ENCODE data around the gene ZNF837. TPM values are rescaled to one million over a fixed set of nuclear protein-coding genes. Genes with fewer than 3 reads are reported as not detected.
A peak's percentile ranks its signal among the peaks of the same experiment; 100 is the strongest.
"Not testable (repeated sequence)": the region's sequence is repeated elsewhere in the genome, so short reads cannot be mapped to it uniquely, and the experiment has no call there.

ZNF837 gene
- total RNA-seq, 1 donor from 2014 or later: 1.5 TPM

DNA sequence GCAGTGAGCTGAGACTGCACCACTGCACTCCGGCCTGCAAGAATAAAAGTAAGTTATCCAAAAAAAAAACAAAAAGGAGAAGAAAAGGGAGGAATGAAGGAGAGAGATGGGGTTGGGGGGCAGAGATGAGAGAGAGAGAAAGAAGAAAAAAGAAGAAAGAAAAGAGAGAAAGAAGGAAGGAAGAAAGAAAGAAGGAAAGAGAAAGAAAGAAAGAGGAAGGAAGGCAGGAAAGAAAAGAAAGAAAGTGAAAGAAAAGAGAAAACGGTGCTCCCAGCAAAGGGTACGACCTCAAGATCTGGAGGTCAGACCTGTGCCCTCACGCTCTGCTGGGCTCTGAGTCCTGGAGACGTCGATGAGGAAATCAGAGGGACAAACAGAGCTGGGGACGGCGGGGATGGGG lies 31.2 kb downstream of the ZNF837 start:
- intact Hi-C loops (cut with micrococcal nuclease): loop anchor here (5.0 kb wide), 1 partner anchor 42 kb away; the partner anchor contains the start of gene ERVK3-1
- peaks cover 24% of the 10 kb centered on the region for H3K36me3 Mint-ChIP-seq (ENCODE audit: low read depth)
- H3K4me1 Mint-ChIP-seq (ENCODE audit: low read depth): peaks cover 15% of the 10 kb centered on the region
- no peak overlapping the region for H3K4me3 Mint-ChIP-seq (ENCODE audit: low read depth)
- H3K27ac Mint-ChIP-seq: no peak overlapping the region
- no peaks in the 10 kb centered on the region for H3K27me3 Mint-ChIP-seq (ENCODE audit: low read depth)
- no peaks in the 10 kb centered on the region for H3K9me3 Mint-ChIP-seq
- DNase-seq (ENCODE audit: low spot score): no peak

DNA sequence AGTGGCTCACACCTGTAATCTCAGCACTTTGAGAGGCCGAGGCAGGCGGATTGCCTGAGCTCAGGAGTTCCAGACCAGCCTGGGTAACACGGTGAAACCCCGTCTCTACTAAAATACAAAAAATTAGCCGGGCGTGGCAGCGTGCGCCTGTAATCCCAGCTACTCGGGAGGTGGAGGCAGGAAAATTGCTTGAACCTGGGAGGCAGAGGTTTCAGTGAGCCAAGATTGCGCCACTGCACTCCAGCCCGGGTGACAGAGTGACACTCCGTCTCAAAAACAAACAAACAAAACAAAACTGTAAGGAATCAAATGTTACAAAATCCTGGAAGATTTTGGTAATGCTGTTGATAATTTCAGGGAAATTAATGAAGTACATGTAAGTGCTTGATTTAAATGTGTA lies 32.8 kb downstream of the ZNF837 start:
- Mint-ChIP-seq H3K4me1 (ENCODE audit: low read depth) (peaks cover 15% of the 10 kb centered on the region), H3K4me3 (ENCODE audit: low read depth) (peak overlapping the region; percentile 95), H3K36me3 (ENCODE audit: low read depth) (peaks cover 24% of the 10 kb centered on the region)
- intact Hi-C loops (cut with micrococcal nuclease): loop anchor here (5.0 kb wide), 1 partner anchor 41 kb away; the partner anchor contains the start of gene ERVK3-1
- H3K9me3 Mint-ChIP-seq; DNase-seq (ENCODE audit: low spot score); H3K27me3 Mint-ChIP-seq (ENCODE audit: low read depth); H3K27ac Mint-ChIP-seq: not testable (repeated sequence)

DNA sequence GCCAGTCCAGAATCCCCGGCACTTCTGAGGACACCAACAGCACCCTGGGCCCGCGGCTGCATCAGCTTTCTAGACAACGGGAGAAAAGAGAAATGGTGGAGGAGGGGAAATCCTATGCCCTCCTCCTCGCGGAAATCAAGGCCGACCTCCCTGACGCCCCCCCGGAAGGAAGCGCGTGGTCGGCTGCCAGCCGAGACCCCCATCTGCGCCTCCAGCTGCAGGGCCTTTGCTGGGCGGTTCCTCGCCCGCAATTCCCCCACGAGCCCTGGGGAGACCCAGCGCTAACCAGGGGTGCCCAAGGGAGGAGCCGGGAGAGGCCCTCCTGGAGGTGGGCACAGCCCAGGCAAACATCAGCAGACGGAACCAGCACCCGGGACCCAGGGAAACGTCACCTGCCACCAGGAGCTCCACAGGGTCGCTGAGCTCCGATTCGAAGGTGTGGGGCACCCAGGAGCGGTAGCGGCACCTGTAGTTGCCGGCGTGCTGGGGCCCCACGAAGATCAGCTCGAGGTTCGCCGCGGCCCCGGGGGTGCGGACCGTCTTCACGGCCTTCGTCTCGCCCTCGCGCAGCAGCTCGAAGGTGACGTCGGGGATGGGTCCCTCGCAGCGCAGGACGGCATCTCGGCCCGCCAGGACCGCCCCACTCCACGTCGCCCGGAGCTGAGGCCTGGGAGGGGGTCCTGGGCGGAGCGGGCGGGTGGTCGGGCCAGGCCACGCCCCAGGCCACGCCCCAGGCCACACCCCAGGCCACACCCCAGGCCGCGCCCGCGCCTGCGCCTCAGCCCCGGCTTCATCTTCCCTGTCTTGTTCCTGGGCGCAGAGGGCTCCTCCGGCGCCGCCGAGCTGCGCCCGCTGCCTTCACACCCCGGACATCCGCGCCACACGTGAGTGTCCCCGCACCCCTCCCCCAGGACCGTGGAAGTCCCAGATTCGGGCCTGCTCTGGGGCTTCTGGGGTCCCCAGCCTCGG lies 33.6 kb downstream of the ZNF837 start:
- Mint-ChIP-seq H3K36me3 (ENCODE audit: low read depth) (peaks cover 25% of the 10 kb centered on the region), H3K4me1 (ENCODE audit: low read depth) (peaks cover 15% of the 10 kb centered on the region), H3K4me3 (ENCODE audit: low read depth) (peak overlapping the region; percentile 95), H3K27me3 (ENCODE audit: low read depth) (no peaks in the 10 kb centered on the region), H3K27ac (peak overlapping the region; percentile 71), H3K9me3 (no peaks in the 10 kb centered on the region)
- DNase-seq (ENCODE audit: low spot score): peak; percentile 60
- intact Hi-C loops (cut with micrococcal nuclease): loop anchor here (1.0 to 5.0 kb wide), 2 partner anchors 20 to 40 kb away; partner anchors contain the start of gene ERVK3-1

DNA sequence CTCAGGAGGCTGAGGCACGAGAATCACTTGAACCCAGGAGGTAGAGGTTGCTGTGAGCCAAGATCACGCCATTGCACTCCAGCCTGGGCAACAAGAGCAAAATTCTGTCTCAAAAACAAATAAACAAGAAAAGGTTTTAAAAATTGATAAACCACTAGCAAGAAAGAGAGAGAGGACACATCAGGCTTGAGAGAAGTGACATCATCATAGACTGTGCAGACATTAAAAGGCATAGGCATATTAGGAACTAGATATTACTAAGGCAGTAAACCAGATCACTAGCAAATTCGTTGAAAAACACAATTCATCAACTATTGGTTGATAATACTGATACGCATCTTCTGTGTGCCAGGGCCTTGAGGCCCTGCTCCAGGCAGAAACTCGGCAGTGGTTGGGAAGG lies 35.3 kb downstream of the ZNF837 start:
- intact Hi-C loops (cut with micrococcal nuclease): loop anchor here (5.0 kb wide), 1 partner anchor 38 kb away; the partner anchor contains the start of gene ERVK3-1
- peak overlapping the region; percentile 79 for H3K4me3 Mint-ChIP-seq (ENCODE audit: low read depth)
- no peak overlapping the region for H3K27ac Mint-ChIP-seq
- no peaks in the 10 kb centered on the region for H3K9me3 Mint-ChIP-seq
- DNase-seq (ENCODE audit: low spot score): no peak
- no peaks in the 10 kb centered on the region for H3K27me3 Mint-ChIP-seq (ENCODE audit: low read depth)
- H3K4me1 Mint-ChIP-seq (ENCODE audit: low read depth): peaks cover 15% of the 10 kb centered on the region
- peaks cover 29% of the 10 kb centered on the region for H3K36me3 Mint-ChIP-seq (ENCODE audit: low read depth)

DNA sequence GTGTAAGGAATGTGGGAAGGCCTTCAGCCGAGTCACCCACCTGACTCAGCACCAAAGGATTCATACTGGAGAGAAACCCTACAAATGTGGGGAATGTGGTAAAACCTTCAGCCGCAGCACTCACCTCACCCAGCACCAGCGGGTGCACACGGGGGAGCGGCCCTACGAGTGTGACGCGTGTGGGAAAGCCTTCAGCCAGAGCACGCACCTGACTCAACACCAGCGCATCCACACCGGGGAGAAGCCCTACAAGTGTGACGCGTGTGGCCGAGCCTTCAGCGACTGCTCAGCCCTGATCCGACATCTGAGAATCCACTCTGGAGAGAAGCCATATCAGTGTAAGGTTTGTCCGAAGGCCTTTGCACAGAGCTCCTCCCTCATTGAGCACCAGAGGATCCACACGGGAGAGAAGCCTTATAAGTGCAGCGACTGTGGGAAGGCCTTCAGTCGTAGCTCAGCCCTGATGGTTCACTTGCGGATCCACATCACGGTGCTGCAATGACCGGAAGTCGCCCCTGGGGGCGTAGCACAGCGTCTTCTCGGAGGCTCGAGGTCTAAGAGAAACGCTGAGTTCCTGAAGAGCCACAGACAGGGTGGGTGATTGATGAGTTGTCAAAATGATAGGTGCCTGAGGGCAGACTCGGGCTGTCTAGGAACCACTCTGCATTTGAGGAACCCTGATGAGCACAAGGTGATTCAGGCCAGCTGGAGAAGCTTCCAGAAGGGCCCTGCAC lies 41.8 kb downstream of the ZNF837 start:
- intact Hi-C loops (cut with micrococcal nuclease): no loop called here
- H3K27me3 Mint-ChIP-seq (ENCODE audit: low read depth): no peaks in the 10 kb centered on the region
- H3K36me3 Mint-ChIP-seq (ENCODE audit: low read depth): peaks cover 68% of the 10 kb centered on the region
- H3K9me3 Mint-ChIP-seq: peaks cover 11% of the 10 kb centered on the region
- H3K27ac Mint-ChIP-seq: no peak overlapping the region
- DNase-seq (ENCODE audit: low spot score): no peak
- no peak overlapping the region for H3K4me3 Mint-ChIP-seq (ENCODE audit: low read depth)
- H3K4me1 Mint-ChIP-seq (ENCODE audit: low read depth): no peaks in the 10 kb centered on the region

DNA sequence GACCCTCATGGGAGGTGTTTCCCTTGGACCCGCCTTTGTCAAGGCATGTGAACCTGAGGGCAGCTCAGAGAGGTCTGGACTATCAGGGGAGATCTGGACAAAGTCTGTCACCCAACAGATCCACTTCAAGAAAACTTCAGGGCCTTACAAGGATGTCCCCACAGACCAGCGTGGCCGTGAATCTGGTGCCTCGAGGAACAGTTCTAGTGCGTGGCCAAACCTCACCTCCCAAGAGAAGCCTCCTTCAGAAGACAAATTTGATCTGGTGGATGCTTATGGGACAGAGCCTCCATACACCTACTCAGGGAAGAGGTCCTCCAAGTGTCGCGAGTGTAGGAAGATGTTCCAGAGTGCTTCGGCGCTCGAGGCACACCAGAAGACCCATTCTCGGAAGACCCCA lies 42.5 kb downstream of the ZNF837 start:
- H3K4me3 Mint-ChIP-seq (ENCODE audit: low read depth): no peak overlapping the region
- no peak for DNase-seq (ENCODE audit: low spot score)
- no peak overlapping the region for H3K27ac Mint-ChIP-seq
- peaks cover 70% of the 10 kb centered on the region for H3K36me3 Mint-ChIP-seq (ENCODE audit: low read depth)
- H3K4me1 Mint-ChIP-seq (ENCODE audit: low read depth): no peaks in the 10 kb centered on the region
- intact Hi-C loops (cut with micrococcal nuclease): no loop called here
- peaks cover 11% of the 10 kb centered on the region for H3K9me3 Mint-ChIP-seq
- no peaks in the 10 kb centered on the region for H3K27me3 Mint-ChIP-seq (ENCODE audit: low read depth)

DNA sequence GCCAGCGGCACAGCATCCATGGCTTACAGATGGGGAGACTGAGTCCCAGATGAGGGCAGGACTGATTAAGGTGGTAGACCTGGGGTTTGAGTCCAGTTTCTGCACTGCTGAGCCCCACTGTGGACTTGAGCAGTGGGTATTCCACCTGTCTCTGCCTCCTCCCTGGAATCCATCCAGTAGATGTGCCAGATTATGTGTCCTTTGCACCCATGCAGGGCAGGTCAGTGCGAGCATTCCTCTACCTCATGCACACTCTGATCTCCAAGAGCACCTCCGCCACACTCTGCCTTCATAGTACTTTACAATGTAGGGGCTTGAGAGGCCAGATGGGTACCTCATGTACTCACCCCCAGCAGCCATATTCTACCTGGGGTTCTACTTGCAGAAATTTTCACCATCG lies 44.0 kb downstream of the ZNF837 start:
- no peak for DNase-seq (ENCODE audit: low spot score)
- H3K9me3 Mint-ChIP-seq: peaks cover 11% of the 10 kb centered on the region
- no peak overlapping the region for H3K27ac Mint-ChIP-seq
- intact Hi-C loops (cut with micrococcal nuclease): no loop called here
- no peaks in the 10 kb centered on the region for H3K4me1 Mint-ChIP-seq (ENCODE audit: low read depth)
- no peak overlapping the region for H3K4me3 Mint-ChIP-seq (ENCODE audit: low read depth)
- peaks cover 64% of the 10 kb centered on the region for H3K36me3 Mint-ChIP-seq (ENCODE audit: low read depth)
- no peaks in the 10 kb centered on the region for H3K27me3 Mint-ChIP-seq (ENCODE audit: low read depth)

DNA sequence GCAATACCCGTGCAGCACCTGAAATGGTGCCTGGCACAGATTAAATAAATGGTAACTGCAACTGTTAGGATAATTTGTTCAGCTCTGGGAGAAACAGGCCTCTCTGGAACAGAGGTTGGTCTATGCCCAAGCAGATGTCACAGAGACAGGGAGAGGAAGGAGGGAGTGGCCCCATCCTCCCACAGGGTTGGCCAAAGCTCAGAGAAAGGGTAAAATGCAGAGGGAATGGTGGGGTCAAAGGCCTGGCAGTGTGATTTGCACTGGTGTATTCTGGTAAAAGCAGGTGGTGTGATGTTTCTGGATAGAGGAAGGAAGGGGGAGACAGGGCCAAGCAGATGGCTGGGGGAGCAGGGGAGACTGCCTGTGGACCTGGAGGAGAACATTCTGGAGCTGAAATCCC lies 44.6 kb downstream of the ZNF837 start:
- peaks cover 11% of the 10 kb centered on the region for H3K9me3 Mint-ChIP-seq
- H3K27ac Mint-ChIP-seq: no peak overlapping the region
- H3K27me3 Mint-ChIP-seq (ENCODE audit: low read depth): no peaks in the 10 kb centered on the region
- H3K36me3 Mint-ChIP-seq (ENCODE audit: low read depth): peaks cover 62% of the 10 kb centered on the region
- H3K4me3 Mint-ChIP-seq (ENCODE audit: low read depth): no peak overlapping the region
- no peak for DNase-seq (ENCODE audit: low spot score)
- intact Hi-C loops (cut with micrococcal nuclease): no loop called here
- no peaks in the 10 kb centered on the region for H3K4me1 Mint-ChIP-seq (ENCODE audit: low read depth)

DNA sequence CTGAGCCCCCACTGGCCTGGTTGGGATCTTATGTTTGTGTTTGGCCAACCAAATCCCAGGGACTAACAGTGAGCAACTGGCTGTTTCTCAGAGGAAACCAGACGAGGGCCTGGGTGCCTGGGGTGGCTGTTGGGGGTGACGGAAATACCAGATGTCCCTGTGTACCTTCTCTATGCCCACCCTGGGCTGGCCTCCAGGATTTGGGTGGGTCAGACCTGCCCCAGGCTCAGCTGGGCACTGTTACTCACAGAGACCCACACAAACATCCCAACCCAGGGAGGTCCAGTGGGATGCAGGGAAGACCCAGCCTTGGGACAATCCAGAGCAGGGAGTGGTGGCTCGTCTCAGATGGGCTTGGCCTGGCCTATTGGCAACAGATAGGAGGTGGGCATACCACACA lies 45.2 kb downstream of the ZNF837 start:
- H3K27ac Mint-ChIP-seq: no peak overlapping the region
- H3K27me3 Mint-ChIP-seq (ENCODE audit: low read depth): no peaks in the 10 kb centered on the region
- H3K36me3 Mint-ChIP-seq (ENCODE audit: low read depth): peaks cover 56% of the 10 kb centered on the region
- no peaks in the 10 kb centered on the region for H3K4me1 Mint-ChIP-seq (ENCODE audit: low read depth)
- peaks cover 11% of the 10 kb centered on the region for H3K9me3 Mint-ChIP-seq
- intact Hi-C loops (cut with micrococcal nuclease): no loop called here
- no peak overlapping the region for H3K4me3 Mint-ChIP-seq (ENCODE audit: low read depth)
- DNase-seq (ENCODE audit: low spot score): no peak

DNA sequence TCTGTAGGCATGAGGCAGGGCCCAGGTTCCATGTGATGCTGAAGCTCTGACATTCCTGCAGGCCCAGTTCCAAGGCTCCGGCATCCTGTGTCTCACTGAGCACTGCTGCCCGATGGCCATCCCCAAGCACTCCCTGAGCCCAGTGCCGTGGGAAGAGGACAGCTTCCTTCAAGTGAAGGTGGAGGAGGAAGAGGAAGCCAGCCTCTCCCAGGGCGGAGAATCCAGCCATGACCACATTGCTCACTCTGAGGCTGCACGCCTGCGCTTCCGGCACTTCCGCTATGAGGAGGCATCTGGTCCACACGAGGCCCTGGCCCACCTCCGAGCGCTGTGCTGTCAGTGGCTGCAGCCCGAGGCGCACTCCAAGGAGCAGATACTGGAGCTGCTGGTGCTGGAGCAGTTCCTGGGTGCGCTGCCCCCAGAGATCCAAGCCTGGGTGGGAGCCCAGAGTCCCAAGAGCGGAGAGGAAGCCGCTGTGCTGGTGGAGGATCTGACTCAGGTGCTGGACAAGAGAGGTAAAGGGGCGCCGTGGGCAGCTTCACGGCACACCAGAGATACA lies 46.1 kb downstream of the ZNF837 start:
- H3K27me3 Mint-ChIP-seq (ENCODE audit: low read depth): no peaks in the 10 kb centered on the region

DNA sequence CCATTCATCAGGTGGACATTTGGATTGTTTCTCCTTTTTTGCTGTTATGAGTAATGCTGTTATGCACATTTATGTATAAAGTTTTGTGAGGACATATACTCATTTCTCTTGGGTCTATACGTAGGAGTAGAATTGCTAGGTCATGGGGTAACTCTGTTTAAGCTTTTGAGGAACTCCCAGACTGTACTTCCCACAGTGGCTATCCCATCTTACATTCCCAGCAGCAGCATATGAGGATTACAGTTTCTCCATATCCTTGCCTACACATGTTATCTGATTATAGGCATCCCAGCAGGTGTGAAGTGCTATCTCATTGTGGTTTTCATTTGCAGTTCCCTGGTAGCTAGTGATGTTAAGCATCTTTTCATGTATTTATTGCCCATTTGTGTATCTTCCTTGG lies 48.1 kb downstream of the ZNF837 start:
- Mint-ChIP-seq H3K4me3 (ENCODE audit: low read depth) (no peak overlapping the region), H3K36me3 (ENCODE audit: low read depth) (peaks cover 30% of the 10 kb centered on the region), H3K9me3 (no peaks in the 10 kb centered on the region), H3K4me1 (ENCODE audit: low read depth) (peaks cover 2% of the 10 kb centered on the region), H3K27ac (no peak overlapping the region), H3K27me3 (ENCODE audit: low read depth) (no peaks in the 10 kb centered on the region)
- no peak for DNase-seq (ENCODE audit: low spot score)
- intact Hi-C loops (cut with micrococcal nuclease): no loop called here

More for the DNA sequence above, 46.1 kb downstream of the ZNF837 start:
- no peak for DNase-seq (ENCODE audit: low spot score)
- H3K9me3 Mint-ChIP-seq: peaks cover 7% of the 10 kb centered on the region
- H3K4me1 Mint-ChIP-seq (ENCODE audit: low read depth): peaks cover 2% of the 10 kb centered on the region
- H3K27ac Mint-ChIP-seq: no peak overlapping the region
- H3K4me3 Mint-ChIP-seq (ENCODE audit: low read depth): no peak overlapping the region
- peaks cover 49% of the 10 kb centered on the region for H3K36me3 Mint-ChIP-seq (ENCODE audit: low read depth)
- intact Hi-C loops (cut with micrococcal nuclease): no loop called here

DNA sequence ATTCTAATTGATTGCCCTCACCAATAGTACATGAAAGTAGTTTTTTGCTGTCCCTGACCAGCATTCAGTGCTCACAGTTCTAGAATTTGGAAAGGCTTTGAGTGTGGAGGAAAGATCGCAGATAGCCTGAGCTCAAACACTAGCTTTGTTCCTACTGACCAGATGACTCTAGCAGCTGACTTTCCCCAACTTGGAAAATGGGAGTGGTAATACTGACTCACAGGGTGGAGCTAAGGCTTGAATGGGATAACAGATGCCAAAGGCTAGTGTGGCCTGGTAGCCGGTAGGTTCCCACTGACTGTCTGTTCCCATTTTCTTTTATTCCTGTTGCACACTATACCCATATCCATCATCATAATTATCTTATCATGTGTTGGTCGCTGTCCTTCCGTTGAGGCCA lies 50.4 kb downstream of the ZNF837 start:
- no peak overlapping the region for H3K27ac Mint-ChIP-seq
- peaks cover 2% of the 10 kb centered on the region for H3K4me1 Mint-ChIP-seq (ENCODE audit: low read depth)
- intact Hi-C loops (cut with micrococcal nuclease): no loop called here

More for the DNA sequence above, 50.4 kb downstream of the ZNF837 start:
- no peaks in the 10 kb centered on the region for H3K27me3 Mint-ChIP-seq (ENCODE audit: low read depth)
- no peaks in the 10 kb centered on the region for H3K9me3 Mint-ChIP-seq
- no peak for DNase-seq (ENCODE audit: low spot score)
- peaks cover 13% of the 10 kb centered on the region for H3K36me3 Mint-ChIP-seq (ENCODE audit: low read depth)
- no peak overlapping the region for H3K4me3 Mint-ChIP-seq (ENCODE audit: low read depth)
